ENCODE measurements around the gene KIF13A. TPM values are rescaled to one million over a fixed set of nuclear protein-coding genes. Genes with fewer than 3 reads are reported as not detected.
"Not testable (repeated sequence)": the region's sequence is repeated elsewhere in the genome, so short reads cannot be mapped to it uniquely, and the experiment has no call there.

KIF13A gene
- total RNA-seq, 2 donors from 2014 or later, result 74.6 to 110 TPM

GRCh38 chr6:18004256-18004985, 17.0 kb upstream of the KIF13A start:
- no peak for DNase-seq (ENCODE audit: low spot score)
- intact Hi-C loops (cut with DNase I), result no loop called here

- intact Hi-C loops (cut with DNase I), result no loop called here
- no peak for DNase-seq (ENCODE audit: low spot score)
Measured at GRCh38 chr6:17999425-17999824, 12.0 kb upstream of the KIF13A start.

GRCh38 chr6:17998442-17998841, 11.0 kb upstream of the KIF13A start:
- no peak for DNase-seq (ENCODE audit: low spot score)
- intact Hi-C loops (cut with DNase I), result no loop called here

- no peak for DNase-seq (ENCODE audit: low spot score)
- intact Hi-C loops (cut with DNase I), result no loop called here
Measured at GRCh38 chr6:17998003-17998402, 10.6 kb upstream of the KIF13A start.

- intact Hi-C loops (cut with DNase I), result no loop called here
- no peak for DNase-seq (ENCODE audit: low spot score)
Measured at GRCh38 chr6:17995414-17995813, 8.0 kb upstream of the KIF13A start.

- no peak for DNase-seq (ENCODE audit: low spot score)
- intact Hi-C loops (cut with DNase I), result no loop called here
Measured at GRCh38 chr6:17994019-17994418, 6.6 kb upstream of the KIF13A start.

- intact Hi-C loops (cut with DNase I), result loop anchor here in 1 of 2 donors (5.0 to 10.0 kb wide), 2 partner anchors 134 kb away; partner anchors contain the start of gene NHLRC1
- no peak for DNase-seq (ENCODE audit: low spot score)
Measured at GRCh38 chr6:17988422-17988944, 1.0 kb upstream of the KIF13A start.

GRCh38 chr6:17987697-17988421, 424 bp upstream of the KIF13A start:
- DNase-seq (ENCODE audit: low spot score), result peak; percentile 92
- intact Hi-C loops (cut with DNase I), result loop anchor here in 1 of 2 donors (5.0 to 10.0 kb wide), 2 partner anchors 133 to 134 kb away; partner anchors contain the start of gene NHLRC1

GRCh38 chr6:17986656-17987446, 584 bp downstream of the KIF13A start:
- peak; percentile 88 for DNase-seq (ENCODE audit: low spot score)
- intact Hi-C loops (cut with DNase I), result loop anchor here in 1 of 2 donors (5.0 to 10.0 kb wide), 2 partner anchors 132 to 135 kb away; partner anchors contain the start of gene NHLRC1

GRCh38 chr6:17985934-17986655, 1.3 kb downstream of the KIF13A start:
- DNase-seq (ENCODE audit: low spot score), result no peak
- intact Hi-C loops (cut with DNase I), result loop anchor here in 1 of 2 donors (5.0 to 10.0 kb wide), 2 partner anchors 131 to 136 kb away; partner anchors contain the start of gene NHLRC1

- intact Hi-C loops (cut with DNase I), result loop anchor here (5.0 to 10.0 kb wide), 3 partner anchors 53 to 137 kb away; partner anchors contain the start of gene NHLRC1 (in 1 of the 2)
- no peak for DNase-seq (ENCODE audit: low spot score)
Measured at GRCh38 chr6:17984812-17985670, 2.4 kb downstream of the KIF13A start.

GRCh38 chr6:17984399-17984798, 3.0 kb downstream of the KIF13A start:
- intact Hi-C loops (cut with DNase I), result loop anchor here (5.0 to 10.0 kb wide), 2 partner anchors 52 to 130 kb away; no protein-coding TSS in a partner anchor
- DNase-seq (ENCODE audit: low spot score), result no peak

- no peak for DNase-seq (ENCODE audit: low spot score)
- intact Hi-C loops (cut with DNase I), result loop anchor here (5.0 to 10.0 kb wide), 2 partner anchors 51 to 129 kb away; no protein-coding TSS in a partner anchor
Measured at GRCh38 chr6:17983730-17984129, 3.7 kb downstream of the KIF13A start.

GRCh38 chr6:17980329-17980728, 7.1 kb downstream of the KIF13A start:
- DNase-seq (ENCODE audit: low spot score), result no peak
- intact Hi-C loops (cut with DNase I), result loop anchor here (5.0 to 10.0 kb wide), 2 partner anchors 48 to 126 kb away; no protein-coding TSS in a partner anchor

- no peak for DNase-seq (ENCODE audit: low spot score)
- intact Hi-C loops (cut with DNase I), result no loop called here
Measured at GRCh38 chr6:17979479-17979878, 8.0 kb downstream of the KIF13A start.

GRCh38 chr6:17976258-17976657, 11.2 kb downstream of the KIF13A start:
- intact Hi-C loops (cut with DNase I); DNase-seq (ENCODE audit: low spot score): not testable (repeated sequence)

GRCh38 chr6:17974570-17975368, 12.7 kb downstream of the KIF13A start:
- no peak for DNase-seq (ENCODE audit: low spot score)
- intact Hi-C loops (cut with DNase I), result no loop called here

Data from posterior vena cava (tissue), 2 donors.